SIG-M5 (cell line): Measurements from ENCODE around the gene RNMT.

ENCODE experiments used
- DNase-seq: peaks from one replicate; lab custom pipeline; 2025; lab: John Stamatoyannopoulos, UW

The RNMT gene

GRCh38 chr18:13811993-13812392 is 85.5 kb downstream of the RNMT start:
- no peak for DNase-seq

GRCh38 chr18:13813271-13813849 is 86.9 kb downstream of the RNMT start:
- no peak for DNase-seq
